Activated T-helper 9 cell treated with anti-CD3 and anti-CD28 coated beads, Interleukin-2, amount 50 U/mL, for 16 hours (primary cell): ENCODE measurements around the gene SLC7A9.

Source experiments
- DNase-seq: peaks from one replicate; pipeline ENCODE4 v3.0.0-alpha.2; 2020; ENCODE audit warnings: low read depth

SLC7A9 gene

GRCh38 chr19:32869369-32869965 lies at the start of gene SLC7A9:
SLC7A9 (minus strand) TSS chr19:32869767; CDS start chr19:32868534, 1,233 bp downstream.
- DNase-seq: no peak

- DNase-seq: no peak
Observed at GRCh38 chr19:32919365-32919764, 49.8 kb upstream of the SLC7A9 start.

GRCh38 chr19:32917616-32917996 lies 48.0 kb upstream of the SLC7A9 start:
- DNase-seq: no peak

GRCh38 chr19:32916969-32917615 lies 47.5 kb upstream of the SLC7A9 start:
- DNase-seq: no peak

- no peak for DNase-seq
Observed at GRCh38 chr19:32914879-32915660, 45.5 kb upstream of the SLC7A9 start.

- no peak for DNase-seq
Observed at GRCh38 chr19:32911467-32911866, 41.9 kb upstream of the SLC7A9 start.

GRCh38 chr19:32910874-32911273 lies 41.3 kb upstream of the SLC7A9 start:
- DNase-seq: no peak

GRCh38 chr19:32910094-32910493 lies 40.5 kb upstream of the SLC7A9 start:
- no peak for DNase-seq

- DNase-seq: no peak
Observed at GRCh38 chr19:32909257-32909656, 39.7 kb upstream of the SLC7A9 start.

GRCh38 chr19:32908641-32909190 lies 39.1 kb upstream of the SLC7A9 start:
- no peak for DNase-seq

GRCh38 chr19:32902448-32902847 lies 32.9 kb upstream of the SLC7A9 start:
- no peak for DNase-seq

GRCh38 chr19:32901504-32902161 lies 32.1 kb upstream of the SLC7A9 start:
- no peak for DNase-seq

- DNase-seq: no peak
Observed at GRCh38 chr19:32896516-32897214, 27.1 kb upstream of the SLC7A9 start.

- no peak for DNase-seq
Observed at GRCh38 chr19:32895384-32895783, 25.8 kb upstream of the SLC7A9 start.

GRCh38 chr19:32891609-32892008 lies 22.0 kb upstream of the SLC7A9 start:
- no peak for DNase-seq

GRCh38 chr19:32890841-32891240 lies 21.3 kb upstream of the SLC7A9 start:
- DNase-seq: no peak

- no peak for DNase-seq
Observed at GRCh38 chr19:32890326-32890725, 20.8 kb upstream of the SLC7A9 start.

GRCh38 chr19:32889137-32889934 lies 19.8 kb upstream of the SLC7A9 start:
- DNase-seq: no peak

GRCh38 chr19:32887572-32888215 lies 18.1 kb upstream of the SLC7A9 start:
- DNase-seq: no peak

- no peak for DNase-seq
Observed at GRCh38 chr19:32886241-32886640, 16.7 kb upstream of the SLC7A9 start.
